ENCODE results near the gene GMPR2. TPM values are rescaled to one million over a fixed set of nuclear protein-coding genes. Genes with fewer than 3 reads are reported as not detected.
"Not testable (repeated sequence)": the region's sequence is repeated elsewhere in the genome, so short reads cannot be mapped to it uniquely, and the experiment has no call there.

GMPR2 gene
- total and polyA plus RNA-seq, 8 donors = 23.6 to 48.1 (median 28.6) TPM

GRCh38 chr14:24238527-24239037 is 5.9 kb downstream of the GMPR2 start:
- H3K4me1 ChIP-seq = peaks cover 21 to 31% (median 30%) of the 10 kb centered on the region in 3 donors
- intact Hi-C loops (cut with DNase I) = no loop called here
- no peaks in the 10 kb centered on the region for H3K9me3 ChIP-seq
- no peak overlapping the region for H3K27ac ChIP-seq
- 85 to 89% methylated on average over 5 of the region's 5 CpGs for WGBS, 2 donors
- peaks cover 5 to 39% (median 27%) of the 10 kb centered on the region in 3 donors for H3K36me3 ChIP-seq
- no peak for TF ChIP-seq CTCF (IDR thresholded peaks at IDR 0.05)
- no peak for ATAC-seq
- no peak for FAIRE-seq
- no peak for DNase-seq
- H3K27me3 ChIP-seq = no peaks in the 10 kb centered on the region
- H3K4me3 ChIP-seq = no peak overlapping the region

GRCh38 chr14:24240110-24240918 is 7.6 kb downstream of the GMPR2 start:
- Histone ChIP-seq H3K4me1 (peaks cover 14 to 27% (median 23%) of the 10 kb centered on the region in 3 donors), H3K27me3 (no peaks in the 10 kb centered on the region), H3K36me3 (peaks cover 5 to 39% (median 27%) of the 10 kb centered on the region in 3 donors), H3K4me3 (peak overlapping the region in 1 of 4 donors; percentile 10), H3K27ac (no peak overlapping the region), H3K9me3 (no peaks in the 10 kb centered on the region)
- ATAC-seq (no peak), FAIRE-seq (no peak), DNase-seq (no peak)
- WGBS, 2 donors = 81 to 84% methylated on average over 9 of the region's 9 CpGs
- no peak for TF ChIP-seq CTCF (IDR thresholded peaks at IDR 0.05)
- intact Hi-C loops (cut with DNase I) = no loop called here

- peak overlapping the region; percentile 98 to 100 (median 100) for H3K27ac ChIP-seq
- no peaks in the 10 kb centered on the region for H3K27me3 ChIP-seq
- no peak for FAIRE-seq
- H3K4me3 ChIP-seq = peak overlapping the region; percentile 42 to 79 (median 60)
- H3K36me3 ChIP-seq = peaks cover 3 to 30% (median 16%) of the 10 kb centered on the region in 3 donors
- 1% methylated on average over 36 to 39 of the region's 39 CpGs for WGBS, 2 donors
- peaks cover 14 to 27% (median 23%) of the 10 kb centered on the region in 3 donors for H3K4me1 ChIP-seq
- peak; percentile 93 to 97 (median 94) for DNase-seq
- TF ChIP-seq CTCF (IDR thresholded peaks at IDR 0.05) = peak; percentile 47 to 64 (median 63)
- intact Hi-C loops (cut with DNase I) = no loop called here
- peak; percentile 91 to 95 (median 92) for ATAC-seq
- H3K9me3 ChIP-seq = no peaks in the 10 kb centered on the region
These were observed 9.2 kb downstream of the GMPR2 start for GRCh38 chr14:24241829-24242443.

- FAIRE-seq (no peak), DNase-seq (peak in 1 of 6 donors; percentile 39), ATAC-seq (peak in 3 of 4 donors; percentile 1 to 10 (median 4))
- 41 to 42% methylated on average over 10 of the region's 10 CpGs for WGBS, 2 donors
- Histone ChIP-seq H3K4me1 (peaks cover 14 to 27% (median 23%) of the 10 kb centered on the region in 3 donors), H3K27ac (peak overlapping the region; percentile 98 to 100 (median 100)), H3K4me3 (peak overlapping the region; percentile 42 to 79 (median 60)), H3K9me3 (no peaks in the 10 kb centered on the region), H3K36me3 (peaks cover 0 to 17% (median 16%) of the 10 kb centered on the region in 3 donors), H3K27me3 (no peaks in the 10 kb centered on the region)
- intact Hi-C loops (cut with DNase I) = no loop called here
- no peak for TF ChIP-seq CTCF (IDR thresholded peaks at IDR 0.05)
These were observed 10.7 kb downstream of the GMPR2 start for GRCh38 chr14:24243336-24243836.

GRCh38 chr14:24245350-24245749 is 12.6 kb downstream of the GMPR2 start:
- intact Hi-C loops (cut with DNase I) = loop anchor here in 2 of 3 donors (5.0 kb wide), 2 partner anchors 37 to 52 kb away; partner anchors contain the start of genes DHRS1 (in 1 of the 2) and NOP9 (in 1 of the 2)
- not testable (repeated sequence) for FAIRE-seq, ATAC-seq, H3K4me3 ChIP-seq, H3K9me3 ChIP-seq, H3K36me3 ChIP-seq, H3K27me3 ChIP-seq, H3K27ac ChIP-seq
- H3K4me1 ChIP-seq = peaks cover 8 to 14% (median 9%) of the 10 kb centered on the region in 3 donors
- 80 to 89% methylated on average over 11 of the region's 11 CpGs for WGBS, 2 donors
- DNase-seq = peak in 1 of 6 donors; percentile 14

Data from pancreas (tissue), 10 donors.